HG03066 (cell line): ENCODE data around the gene FADS1.

Source experiments
- ATAC-seq: cut with Tn5 transposase; IDR thresholded peaks from one replicate; pipeline ENCODE4 v1.9.1; 2021; ENCODE audit warnings: low read depth; ENCODE audit not compliant: unreplicated experiment

FADS1 gene

GRCh38 chr11:61847914-61848581 lies 31.2 kb upstream of the FADS1 start:
- ATAC-seq = no peak

GRCh38 chr11:61846362-61847020 lies 29.7 kb upstream of the FADS1 start:
- no peak for ATAC-seq

DNA sequence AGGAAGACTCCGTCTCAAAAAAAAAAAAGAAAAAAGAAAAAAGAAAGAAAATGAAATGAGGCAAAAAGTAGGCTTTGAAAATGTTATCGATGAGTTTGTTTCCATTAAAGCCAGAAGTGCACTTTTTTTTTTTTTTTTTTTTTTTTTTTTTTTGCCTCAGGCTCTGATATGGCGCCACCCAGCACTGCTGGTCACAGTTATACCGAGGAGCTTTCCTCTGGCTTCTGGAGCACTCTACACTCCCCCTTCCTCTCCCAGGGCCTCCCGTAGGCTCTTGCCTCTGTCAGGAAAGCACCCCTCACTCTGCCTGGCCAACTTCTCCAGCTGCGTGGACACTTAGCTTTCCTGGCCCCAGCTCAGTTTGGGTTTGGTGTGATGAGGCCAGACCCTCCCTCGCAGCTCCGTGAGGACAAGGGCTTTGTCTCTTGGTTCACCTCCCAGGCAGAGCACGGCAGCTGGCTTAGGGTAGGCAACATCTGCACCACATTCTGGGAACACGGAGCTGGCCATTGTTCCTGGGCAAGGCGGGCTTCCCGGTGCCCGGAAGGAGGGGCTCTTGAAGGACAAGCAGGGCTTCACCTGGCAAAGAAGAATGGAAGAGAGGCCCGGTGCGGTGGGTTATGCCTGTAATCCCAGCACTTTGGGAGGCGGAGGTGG lies 28.2 kb upstream of the FADS1 start:
- ATAC-seq = no peak

GRCh38 chr11:61842528-61842820 lies 25.7 kb upstream of the FADS1 start:
- ATAC-seq = no peak

GRCh38 chr11:61841636-61842527 lies 25.1 kb upstream of the FADS1 start:
- no peak for ATAC-seq

DNA sequence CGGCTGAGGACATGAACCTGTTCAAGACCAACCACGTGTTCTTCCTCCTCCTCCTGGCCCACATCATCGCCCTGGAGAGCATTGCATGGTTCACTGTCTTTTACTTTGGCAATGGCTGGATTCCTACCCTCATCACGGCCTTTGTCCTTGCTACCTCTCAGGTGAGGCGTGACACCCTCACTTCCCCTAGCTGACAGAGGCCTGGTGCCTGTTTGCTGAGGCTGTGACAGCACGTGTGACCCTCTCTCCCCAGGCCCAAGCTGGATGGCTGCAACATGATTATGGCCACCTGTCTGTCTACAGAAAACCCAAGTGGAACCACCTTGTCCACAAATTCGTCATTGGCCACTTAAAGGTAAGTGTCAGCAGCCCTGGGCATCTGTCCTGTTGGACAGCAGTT lies 23.6 kb upstream of the FADS1 start:
- ATAC-seq = no peak

DNA sequence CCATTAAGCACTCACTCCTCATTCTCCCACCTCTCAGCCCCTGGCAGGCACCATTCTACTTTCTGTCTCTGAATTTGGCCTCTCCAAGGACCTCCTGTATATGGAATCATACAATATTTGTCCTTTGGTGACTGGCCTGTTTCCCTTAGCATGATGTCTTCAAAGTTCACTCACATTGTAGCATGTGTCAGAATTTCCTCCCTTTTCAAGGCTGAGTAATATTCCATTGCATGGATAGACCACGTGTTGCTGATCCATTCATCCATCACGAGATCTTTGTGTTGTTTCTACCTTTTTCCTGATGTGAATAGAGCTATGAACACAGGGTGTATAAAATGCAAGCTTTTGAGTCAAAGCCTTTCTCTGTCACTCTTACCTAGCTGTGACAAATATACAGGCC lies 22.9 kb upstream of the FADS1 start:
- no peak for ATAC-seq

DNA sequence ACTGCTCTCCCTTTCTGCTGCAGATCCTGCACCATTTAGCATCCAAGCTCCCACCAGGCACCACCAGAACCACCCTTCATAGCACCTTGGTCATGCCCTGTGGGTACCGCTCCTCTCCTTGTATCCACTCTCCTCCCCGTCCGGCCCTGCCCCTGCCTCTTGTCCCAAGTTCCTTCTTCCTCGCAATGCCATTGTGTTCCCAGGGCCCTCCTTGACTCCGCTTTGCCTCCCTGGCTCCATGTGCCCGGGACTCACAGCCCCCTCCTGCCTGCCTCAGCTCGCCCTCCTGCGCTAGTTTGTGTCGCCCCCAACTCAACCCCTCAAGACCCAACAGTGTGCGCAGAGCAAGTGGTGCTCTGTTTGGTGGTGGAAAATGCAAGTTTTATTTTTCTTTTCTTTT lies 22.1 kb upstream of the FADS1 start:
- ATAC-seq = no peak

DNA sequence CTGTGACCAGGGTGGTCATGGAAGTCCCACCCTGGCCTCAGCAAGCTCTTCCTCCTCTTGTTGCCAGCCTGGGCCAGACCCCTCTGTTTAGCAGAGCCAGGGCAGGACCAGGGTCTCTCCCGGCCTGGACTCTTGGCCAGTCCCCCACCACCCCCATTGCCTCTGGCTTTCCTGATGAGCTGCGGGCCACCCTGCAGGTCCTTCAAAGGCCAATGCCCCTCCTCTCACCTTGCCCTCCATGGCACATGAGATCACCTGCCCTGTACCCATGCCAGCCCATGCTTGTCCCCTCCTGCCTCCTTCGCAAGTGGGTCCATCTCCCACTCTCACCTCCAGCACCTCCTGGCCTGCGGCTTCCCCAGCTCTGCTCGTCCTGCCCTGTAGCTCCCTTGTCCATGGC lies 21.7 kb upstream of the FADS1 start:
- no peak for ATAC-seq

DNA sequence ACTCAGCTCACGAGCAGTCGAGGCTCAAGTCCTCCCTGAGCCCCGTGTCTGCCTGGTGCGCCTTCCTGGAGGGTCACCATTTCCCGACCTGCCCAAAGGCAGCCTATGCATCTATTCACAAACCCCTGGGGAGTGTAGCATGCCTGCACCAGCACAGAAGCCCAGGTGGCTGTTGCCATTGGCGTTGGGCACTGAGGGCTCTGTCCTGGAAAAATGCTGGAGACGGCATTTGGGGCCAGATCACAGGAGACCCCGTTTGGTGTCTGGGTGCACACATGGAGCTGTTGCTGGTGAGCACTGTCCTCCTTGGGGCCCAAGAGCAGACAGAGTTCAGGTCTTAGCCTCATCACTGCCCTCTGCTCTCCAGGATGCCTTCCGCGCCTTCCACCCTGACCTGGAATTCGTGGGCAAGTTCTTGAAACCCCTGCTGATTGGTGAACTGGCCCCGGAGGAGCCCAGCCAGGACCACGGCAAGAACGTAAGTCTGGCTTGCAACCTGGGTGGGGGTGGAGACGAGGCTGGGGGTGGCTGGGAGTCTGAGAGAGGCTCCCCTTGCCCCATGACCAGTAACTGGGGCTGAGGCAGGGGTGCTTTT lies 20.7 kb upstream of the FADS1 start:
- ATAC-seq = no peak

GRCh38 chr11:61836193-61836592 lies 19.4 kb upstream of the FADS1 start:
- no peak for ATAC-seq

GRCh38 chr11:61834278-61835048 lies 17.7 kb upstream of the FADS1 start:
- ATAC-seq = peak; percentile 82

DNA sequence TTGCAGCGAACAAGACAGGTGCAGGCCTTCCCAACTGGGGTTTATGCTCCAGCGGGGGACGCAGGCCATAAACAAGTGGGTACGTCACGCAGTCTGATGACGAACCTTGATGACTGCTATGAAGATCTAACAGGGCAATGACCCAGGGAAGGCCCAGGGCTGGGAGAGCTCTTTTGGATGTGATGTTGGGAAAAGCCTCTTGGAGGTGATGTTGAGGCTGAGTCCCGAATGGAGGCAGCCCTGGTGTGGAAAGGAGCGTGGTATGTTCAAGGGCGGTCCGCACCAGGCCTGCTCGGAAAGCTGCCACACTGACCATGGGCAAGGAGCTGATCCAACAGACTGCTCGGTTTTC lies 17.1 kb upstream of the FADS1 start:
- no peak for ATAC-seq

GRCh38 chr11:61833471-61833870 lies 16.7 kb upstream of the FADS1 start:
- ATAC-seq = no peak

DNA sequence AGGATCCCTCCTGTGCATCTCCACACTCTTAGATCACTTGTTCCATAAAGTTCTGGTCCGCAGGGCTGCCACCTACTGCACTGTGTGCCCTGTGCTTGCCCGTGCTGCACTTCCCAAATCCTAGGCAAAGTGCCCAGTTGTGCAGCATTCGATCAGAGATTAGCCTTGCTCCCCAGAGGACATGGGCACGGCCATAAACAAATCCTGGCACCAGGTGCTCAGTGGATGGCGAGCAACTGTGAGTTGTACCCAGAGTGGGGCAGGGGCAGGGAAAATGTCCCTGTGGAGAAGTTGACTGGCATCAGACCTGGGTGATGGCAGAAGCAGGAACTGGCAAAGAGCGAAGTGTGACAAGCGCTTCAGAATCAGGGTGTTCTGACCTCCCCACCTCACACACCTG lies 16.0 kb upstream of the FADS1 start:
- ATAC-seq = no peak

DNA sequence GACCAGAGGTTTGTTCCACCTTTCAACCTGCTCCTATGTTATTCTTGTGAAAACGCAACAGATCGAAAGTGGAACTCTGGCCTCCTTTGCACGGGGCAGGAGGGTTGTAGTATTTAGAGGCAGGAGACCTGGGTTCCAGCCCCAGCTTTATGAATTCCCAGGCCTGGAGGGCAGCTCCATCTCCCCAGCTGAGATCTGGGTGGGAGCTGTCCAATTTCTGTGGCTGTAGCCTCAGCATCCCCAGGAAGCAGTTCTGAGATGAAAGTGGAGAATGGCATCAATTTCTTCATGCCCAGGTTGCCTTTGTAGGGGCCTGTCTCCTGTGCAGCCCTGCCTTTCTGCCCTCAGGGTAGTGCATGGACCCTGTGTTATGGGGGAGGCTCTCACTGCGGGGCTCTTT lies 15.4 kb upstream of the FADS1 start:
- ATAC-seq = no peak

- no peak for ATAC-seq
Observed at GRCh38 chr11:61830237-61831105, 13.7 kb upstream of the FADS1 start.

- no peak for ATAC-seq
Observed at GRCh38 chr11:61829806-61830205, 13.0 kb upstream of the FADS1 start.
